Mesothelial cell of epicardium (in vitro differentiated cells): ENCODE measurements around the gene ARHGAP27. TPM values are rescaled to one million over a fixed set of nuclear protein-coding genes. Genes with fewer than 3 reads are reported as not detected.
"Not testable (repeated sequence)": the region's sequence is repeated elsewhere in the genome, so short reads cannot be mapped to it uniquely, and the experiment has no call there.

Experiments used
- DNase-seq, 2 experiments: peaks; one replicate each; pipeline ENCODE4 v3.0.0; 2021; ENCODE audit warnings: low spot score in 2 of 2; ENCODE audit not compliant: unreplicated experiment in 2 of 2
- H3K27ac Mint-ChIP-seq: 2 replicates; pipeline ENCODE4 v1.8.0; 2021; ENCODE audit warnings: mixed read lengths
- H3K27me3 Mint-ChIP-seq: 2 replicates; pipeline ENCODE4 v1.8.0; 2021; ENCODE audit warnings: low read depth, mixed read lengths
- H3K36me3 Mint-ChIP-seq: 2 replicates; pipeline ENCODE4 v1.8.0; 2021; ENCODE audit warnings: mixed read lengths
- H3K4me1 Mint-ChIP-seq: 2 replicates; pipeline ENCODE4 v1.8.0; 2021; ENCODE audit warnings: mixed read lengths
- H3K4me3 Mint-ChIP-seq: 2 replicates; pipeline ENCODE4 v1.8.0; 2021; ENCODE audit warnings: mild to moderate bottlenecking, moderate library complexity, mixed read lengths
- H3K9me3 Mint-ChIP-seq: 2 replicates; pipeline ENCODE4 v1.8.0; 2021; ENCODE audit warnings: mixed read lengths
- total RNA-seq: library from RNA; stranded (reverse); gene quantifications from 3 replicates; pipeline ENCODE4 v1.2.1, GENCODE V29; 2021
- TF ChIP-seq, protein P1 (sequence below): fragments of 200-600 bp; sonication (generic); IDR thresholded peaks from one replicate; pipeline ENCODE4 v1.5.0; 2021; ENCODE audit warnings: antibody characterized with exemption; ENCODE audit not compliant: unreplicated experiment

Gene ARHGAP27
- total RNA-seq, 1 donor from 2014 or later, result 16.8 TPM

DNA sequence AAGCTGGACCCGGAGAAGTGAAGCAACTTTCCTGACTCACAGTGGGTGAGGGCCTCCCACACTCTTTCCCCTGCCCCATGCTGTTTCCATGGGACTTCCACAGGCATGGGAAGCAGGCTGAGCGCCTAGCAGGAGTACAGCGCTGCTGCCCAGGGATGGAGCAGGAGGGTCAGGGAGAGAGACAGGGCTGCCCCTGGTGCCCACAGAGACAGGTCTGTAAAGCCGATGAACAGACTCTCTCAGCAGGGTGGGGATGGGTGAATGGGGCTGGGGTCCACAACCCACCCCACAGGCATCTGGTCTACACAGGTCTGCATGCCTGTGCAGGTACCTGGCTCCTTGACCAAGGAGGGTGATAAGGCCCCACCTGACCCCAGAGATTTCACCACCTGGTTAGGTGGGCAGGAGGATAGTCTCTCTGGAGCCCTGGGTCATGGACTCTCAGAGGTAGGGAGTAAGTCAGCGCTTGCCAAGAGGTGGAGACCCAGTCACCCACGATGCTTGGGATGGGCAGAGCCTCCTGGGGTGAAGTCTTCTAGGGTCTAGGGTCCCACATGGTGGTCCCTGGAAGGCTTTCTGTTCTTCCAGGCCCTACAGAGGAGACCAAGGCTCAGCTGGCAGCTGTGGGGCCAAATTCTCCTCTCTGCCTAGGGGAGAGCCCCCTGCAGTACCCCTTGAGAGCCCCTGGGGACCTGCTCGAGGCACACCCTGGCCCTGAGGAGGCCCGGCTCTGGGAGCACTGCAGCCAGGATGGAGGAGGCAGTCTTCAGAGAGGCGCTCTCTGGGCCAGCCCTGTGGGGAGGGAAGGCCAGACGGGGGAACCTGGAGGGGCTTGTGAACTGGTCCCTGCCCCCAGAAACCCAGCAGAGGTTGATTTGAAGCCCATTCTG, 10.9 kb upstream of the ARHGAP27 start:
- H3K4me1 Mint-ChIP-seq, H3K36me3 Mint-ChIP-seq, DNase-seq, H3K9me3 Mint-ChIP-seq, H3K27me3 Mint-ChIP-seq, H3K27ac Mint-ChIP-seq, H3K4me3 Mint-ChIP-seq: not testable (repeated sequence)

DNA sequence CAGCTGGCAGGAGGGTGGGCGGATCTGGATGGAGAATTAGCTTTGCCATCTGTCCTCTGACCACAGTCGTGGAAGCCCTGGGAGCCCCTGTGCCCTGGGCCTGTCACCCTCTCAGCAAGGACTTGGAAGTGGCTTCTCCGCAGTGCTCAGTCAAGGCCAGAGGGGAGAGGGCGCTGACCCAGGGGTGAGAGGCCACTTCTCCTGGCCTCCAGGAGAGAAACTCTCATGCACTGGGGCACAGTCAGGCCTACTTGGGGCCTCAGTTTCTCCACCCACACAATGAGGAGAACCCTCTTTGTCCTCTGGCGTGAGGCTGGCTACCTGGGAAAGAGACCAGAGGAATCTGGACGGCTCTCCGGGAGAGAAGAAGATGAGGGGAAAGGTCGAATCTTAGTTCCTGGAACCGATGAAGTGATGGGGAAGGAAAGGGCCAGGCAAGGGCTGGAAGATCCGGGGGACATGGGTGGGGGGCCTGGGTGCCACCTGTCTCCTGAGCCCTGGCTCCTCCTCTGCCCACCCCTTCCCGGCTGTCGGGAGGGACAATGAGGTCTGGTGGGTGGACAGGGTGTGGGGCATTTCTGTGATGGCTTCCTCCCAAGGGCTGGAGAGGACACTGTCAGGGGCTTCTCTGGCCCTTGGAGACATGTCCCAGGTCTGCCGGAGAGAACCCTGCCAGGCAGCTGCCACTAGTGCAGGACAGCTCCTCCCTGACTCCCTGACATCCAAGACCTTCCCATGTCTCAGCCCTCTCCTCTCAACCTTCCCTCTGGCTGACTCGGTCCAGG, 9.0 kb upstream of the ARHGAP27 start:
- Mint-ChIP-seq H3K4me1 (peaks cover 8% of the 10 kb centered on the region), H3K27ac (no peak overlapping the region), H3K27me3 (no peaks in the 10 kb centered on the region), H3K4me3 (no peak overlapping the region), H3K9me3 (no peaks in the 10 kb centered on the region), H3K36me3 (peaks cover 4% of the 10 kb centered on the region)
- TF ChIP-seq, protein P1, sequence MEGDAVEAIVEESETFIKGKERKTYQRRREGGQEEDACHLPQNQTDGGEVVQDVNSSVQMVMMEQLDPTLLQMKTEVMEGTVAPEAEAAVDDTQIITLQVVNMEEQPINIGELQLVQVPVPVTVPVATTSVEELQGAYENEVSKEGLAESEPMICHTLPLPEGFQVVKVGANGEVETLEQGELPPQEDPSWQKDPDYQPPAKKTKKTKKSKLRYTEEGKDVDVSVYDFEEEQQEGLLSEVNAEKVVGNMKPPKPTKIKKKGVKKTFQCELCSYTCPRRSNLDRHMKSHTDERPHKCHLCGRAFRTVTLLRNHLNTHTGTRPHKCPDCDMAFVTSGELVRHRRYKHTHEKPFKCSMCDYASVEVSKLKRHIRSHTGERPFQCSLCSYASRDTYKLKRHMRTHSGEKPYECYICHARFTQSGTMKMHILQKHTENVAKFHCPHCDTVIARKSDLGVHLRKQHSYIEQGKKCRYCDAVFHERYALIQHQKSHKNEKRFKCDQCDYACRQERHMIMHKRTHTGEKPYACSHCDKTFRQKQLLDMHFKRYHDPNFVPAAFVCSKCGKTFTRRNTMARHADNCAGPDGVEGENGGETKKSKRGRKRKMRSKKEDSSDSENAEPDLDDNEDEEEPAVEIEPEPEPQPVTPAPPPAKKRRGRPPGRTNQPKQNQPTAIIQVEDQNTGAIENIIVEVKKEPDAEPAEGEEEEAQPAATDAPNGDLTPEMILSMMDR, result no peak
- DNase-seq, result no peak

DNA sequence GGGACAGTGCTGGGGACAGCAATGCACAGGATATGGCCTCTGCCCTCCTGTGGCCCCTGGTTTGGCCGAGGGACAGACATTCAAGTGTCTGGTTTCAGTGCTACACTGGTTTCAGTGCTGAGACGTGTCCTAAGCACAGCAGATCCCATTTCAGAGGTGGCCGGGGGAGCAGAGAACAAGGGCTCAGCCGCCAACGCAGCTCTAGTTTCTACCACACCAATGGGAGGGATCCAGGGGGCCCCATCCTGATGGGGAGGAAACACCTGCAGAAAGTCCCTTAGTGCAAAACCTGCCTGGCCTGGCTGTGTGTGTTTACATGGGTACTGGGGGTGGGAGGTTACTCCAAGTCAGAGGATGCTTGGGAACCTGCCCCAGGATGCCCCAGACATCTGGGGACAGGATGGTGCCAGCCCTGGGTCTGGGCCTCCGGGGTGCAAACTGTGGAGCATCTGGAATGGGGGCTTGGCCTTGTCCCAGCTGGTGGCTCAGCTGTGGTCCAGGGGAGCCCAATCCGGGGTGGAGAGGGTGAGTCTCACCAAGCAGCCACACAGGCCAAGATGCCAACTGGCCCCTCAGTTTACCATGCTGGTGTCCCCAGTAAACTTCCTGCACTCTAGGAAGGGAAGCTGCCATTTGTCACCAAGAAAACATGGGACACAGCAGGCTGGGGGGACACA, 8.3 kb upstream of the ARHGAP27 start:
- not testable (repeated sequence) for H3K27ac Mint-ChIP-seq, H3K9me3 Mint-ChIP-seq, H3K36me3 Mint-ChIP-seq, DNase-seq, H3K4me3 Mint-ChIP-seq, H3K4me1 Mint-ChIP-seq, H3K27me3 Mint-ChIP-seq

DNA sequence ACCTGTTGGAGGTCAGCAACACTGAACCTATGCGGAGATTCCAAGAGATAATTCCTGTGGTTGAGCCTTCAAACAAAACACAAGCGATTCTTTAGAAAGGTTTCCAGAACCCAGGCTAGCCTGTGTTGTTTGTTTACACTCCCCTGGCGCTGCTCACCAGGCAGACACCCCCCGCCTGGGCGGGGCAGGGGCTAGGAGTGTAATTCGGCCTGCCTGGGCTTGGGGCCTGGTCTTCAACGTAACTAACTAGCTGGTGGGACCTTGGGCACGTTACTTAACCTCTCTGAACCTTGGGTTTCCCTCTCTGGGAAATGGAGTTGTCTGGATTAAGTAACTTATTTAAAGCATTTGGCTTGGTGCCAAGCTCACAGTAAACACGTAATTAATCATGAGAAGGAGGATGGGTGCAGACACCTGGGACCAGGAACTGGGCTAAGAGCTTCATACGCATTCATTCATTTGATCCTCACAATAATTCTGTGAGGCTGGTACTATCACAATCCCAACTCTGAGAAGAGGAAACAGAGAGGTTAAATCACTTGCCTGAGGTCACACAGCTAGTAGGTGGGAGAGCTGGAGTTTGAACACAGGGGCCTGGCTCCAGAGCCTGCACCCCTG, 7.6 kb upstream of the ARHGAP27 start:
- no peak for DNase-seq
- peaks cover 1% of the 10 kb centered on the region for H3K27me3 Mint-ChIP-seq

DNA sequence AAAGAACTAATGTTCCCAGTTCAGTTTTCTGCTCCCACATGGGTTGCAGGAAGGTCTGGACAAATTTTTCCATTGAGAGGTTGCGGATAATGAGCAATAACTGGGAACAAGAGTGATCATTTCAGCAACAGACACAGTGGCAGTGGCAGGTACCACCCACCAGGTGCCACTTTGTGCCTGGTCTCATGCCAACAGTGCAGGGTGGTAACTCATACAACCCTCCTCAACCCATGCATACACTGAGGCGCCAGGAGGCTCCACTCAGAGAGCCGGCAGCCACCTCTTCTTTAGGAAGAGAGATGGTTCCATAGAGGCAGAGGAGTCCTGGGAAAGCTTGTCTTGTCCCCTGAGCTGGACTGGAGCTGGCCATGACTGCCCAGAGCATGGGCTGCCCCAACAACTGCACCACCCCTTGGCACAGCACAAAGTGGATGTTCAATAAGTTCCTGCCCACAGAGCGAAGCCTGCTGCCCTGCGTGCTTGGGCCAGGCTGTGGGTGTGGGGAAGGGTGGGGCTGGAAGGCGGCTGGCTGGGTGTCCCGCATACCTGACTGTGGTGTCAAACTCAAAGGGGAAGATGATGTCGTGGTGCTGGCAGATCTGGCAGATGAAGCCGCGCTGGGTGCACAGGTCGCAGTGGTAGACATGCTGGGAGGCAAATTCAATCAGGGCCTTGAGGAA, 6.4 kb upstream of the ARHGAP27 start:
- Mint-ChIP-seq H3K36me3 (peaks cover 6% of the 10 kb centered on the region), H3K4me1 (peaks cover 8% of the 10 kb centered on the region), H3K9me3 (no peaks in the 10 kb centered on the region), H3K4me3 (no peak overlapping the region), H3K27me3 (peaks cover 6% of the 10 kb centered on the region), H3K27ac (peak overlapping the region; percentile 11)
- TF ChIP-seq, protein P1, result no peak
- DNase-seq, result no peak

More for the DNA sequence above, 7.6 kb upstream of the ARHGAP27 start:
- H3K36me3 Mint-ChIP-seq, result peaks cover 6% of the 10 kb centered on the region
- H3K27ac Mint-ChIP-seq, result no peak overlapping the region
- TF ChIP-seq, protein P1, result no peak
- H3K4me3 Mint-ChIP-seq, result no peak overlapping the region
- peaks cover 8% of the 10 kb centered on the region for H3K4me1 Mint-ChIP-seq
- H3K9me3 Mint-ChIP-seq, result no peaks in the 10 kb centered on the region
